Gastrocnemius medialis (tissue), 4 donors: Measurements from ENCODE around the gene CPNE2. TPM values are rescaled to one million over a fixed set of nuclear protein-coding genes. Genes with fewer than 3 reads are reported as not detected.
"Not testable (repeated sequence)": the region's sequence is repeated elsewhere in the genome, so short reads cannot be mapped to it uniquely, and the experiment has no call there.

Experiments used
- ATAC-seq, 2 donors: fragments of 150-250 bp; one replicate each; pipeline ENCODE4 v1.9.1; 2016
- DNase-seq, 2 donors: peaks; one replicate each; pipeline ENCODE4 v3.0.0-alpha.2; 2019
- H3K27ac ChIP-seq, 4 donors: fragments of 200-600 bp; sonication (generic); 1 replicate in 1 of 4; 2 replicates in 3 of 4; pipeline ENCODE4 v1.5.1; 2016 to 2018; ENCODE audit warnings: mild to moderate bottlenecking in 2 of 4, moderate library complexity in 1 of 4
- H3K27me3 ChIP-seq, 3 donors: fragments of 200-600 bp; sonication (generic) in 2 of 3; 1 replicate in 1 of 3; 2 replicates in 2 of 3; pipeline versions ENCODE4 v1.5.1 to v1.6.0; 2016 to 2019; ENCODE audit warnings: mild to moderate bottlenecking in 1 of 3, moderate library complexity in 1 of 3
- H3K36me3 ChIP-seq, 2 donors: fragments of 200-600 bp; sonication (generic) in 1 of 2; one replicate each; pipeline ENCODE4 v1.5.1; 2017 to 2018
- H3K4me1 ChIP-seq, 2 donors: fragments of 200-600 bp; sonication (generic) in 1 of 2; one replicate each; pipeline ENCODE4 v1.5.1; 2016 to 2017; ENCODE audit warnings: mild to moderate bottlenecking in 2 of 2
- H3K4me3 ChIP-seq, 4 donors: fragments of 200-600 bp; sonication (generic) in 3 of 4; 1 replicate in 1 of 4; 2 replicates in 3 of 4; pipeline ENCODE4 v1.5.1; 2016 to 2019; ENCODE audit warnings: mild to moderate bottlenecking in 2 of 4
- H3K9me3 ChIP-seq, 3 donors: fragments of 200-600 bp; sonication (generic) in 2 of 3; 1 replicate in 1 of 3; 2 replicates in 2 of 3; pipeline ENCODE4 v1.5.1; 2016 to 2019
- CTCF ChIP-seq, 5 experiments: fragments of 450-650 bp in 3 of 5; fragments of 200-600 bp in 2 of 5; sonication (generic) in 2 of 5; IDR thresholded peaks in 4 of 5; conservative IDR thresholded peaks in 1 of 5; 1 replicate in 4 of 5; 2 replicates in 1 of 5; pipeline ENCODE4 v1.5.1; 2016 to 2019; ENCODE audit warnings: antibody characterized with exemption in 5 of 5, mild to moderate bottlenecking in 3 of 5, moderate library complexity in 3 of 5
- POLR2A ChIP-seq, 2 donors: fragments of 450-650 bp; IDR thresholded peaks; one replicate each; pipeline ENCODE4 v1.6.1; 2017; ENCODE audit warnings: antibody characterized with exemption in 2 of 2, mild to moderate bottlenecking in 2 of 2, moderate library complexity in 2 of 2
- in situ Hi-C, 4 donors: fragments of 200-750 bp; cut with MboI; loops; one replicate each; pipeline versions ENCODE4 v1.15.0 to v1.8.0; 2017; ENCODE audit warnings: low sequenced_read_pairs in 4 of 4
- intact Hi-C: fragments of 100-400 bp; cut with DNase I; formaldehyde crosslinking; loops from one replicate; pipeline ENCODE4 v1.15.1; 2023; ENCODE audit warnings: low total_unique reads
- total RNA-seq, 4 donors: library from RNA; depleted of rRNA; stranded (reverse); fragments of >200 nt; gene quantifications; one replicate each; pipeline versions ENCODE4 v1.1.0 to v1.2.3, GENCODE V29; 2016

CPNE2 gene
- total RNA-seq, 4 donors from 2014 or later, result 11.7 to 20.0 (median 17.2) TPM

- ATAC-seq, result no peak
- Histone ChIP-seq H3K27ac (no peak overlapping the region), H3K4me1 (peaks cover 2 to 4% of the 10 kb centered on the region in 2 donors), H3K27me3 (no peaks in the 10 kb centered on the region), H3K36me3 (no peaks in the 10 kb centered on the region), H3K9me3 (no peaks in the 10 kb centered on the region), H3K4me3 (no peak overlapping the region)
- in situ Hi-C loops, result no loop called here
- no peak for DNase-seq
- intact Hi-C loops, result no loop called here
- TF ChIP-seq POLR2A (IDR thresholded peaks at IDR 0.05) (no peak), CTCF (IDR thresholded peaks at IDR 0.05 in 4 of 5, conservative IDR thresholded peaks at IDR 0.05 in 1 of 5) (no peak)
Observed at GRCh38 chr16:57067347-57067746, 25.0 kb upstream of the CPNE2 start.

- H3K27me3 ChIP-seq, result no peaks in the 10 kb centered on the region
- TF ChIP-seq POLR2A (IDR thresholded peaks at IDR 0.05), result no peak
- H3K27ac ChIP-seq, result no peak overlapping the region
- no peak overlapping the region for H3K4me3 ChIP-seq
- H3K36me3 ChIP-seq, result no peaks in the 10 kb centered on the region
- peaks cover 0 to 4% of the 10 kb centered on the region in 2 donors for H3K4me1 ChIP-seq
- intact Hi-C loops (no loop called here), in situ Hi-C loops (no loop called here)
- ATAC-seq (no peak), DNase-seq (no peak)
- H3K9me3 ChIP-seq, result no peaks in the 10 kb centered on the region
Observed at GRCh38 chr16:57069053-57069452, 23.3 kb upstream of the CPNE2 start.

- H3K36me3 ChIP-seq, result no peaks in the 10 kb centered on the region
- H3K27ac ChIP-seq, result no peak overlapping the region
- H3K27me3 ChIP-seq, result no peaks in the 10 kb centered on the region
- no peak for TF ChIP-seq POLR2A (IDR thresholded peaks at IDR 0.05)
- TF ChIP-seq CTCF (IDR thresholded peaks at IDR 0.05 in 4 of 5, conservative IDR thresholded peaks at IDR 0.05 in 1 of 5), result no peak
- no peak overlapping the region for H3K4me3 ChIP-seq
- in situ Hi-C loops (no loop called here), intact Hi-C loops (no loop called here)
- no peaks in the 10 kb centered on the region for H3K9me3 ChIP-seq
- ATAC-seq (no peak), DNase-seq (no peak)
- H3K4me1 ChIP-seq, result peaks cover 0 to 4% of the 10 kb centered on the region in 2 donors
Observed at GRCh38 chr16:57069635-57070370, 22.6 kb upstream of the CPNE2 start.

- H3K4me3 ChIP-seq, result no peak overlapping the region
- ATAC-seq (no peak), DNase-seq (no peak)
- H3K27ac ChIP-seq, result no peak overlapping the region
- in situ Hi-C loops, result no loop called here
- no peaks in the 10 kb centered on the region for H3K9me3 ChIP-seq
- peaks cover 0 to 4% of the 10 kb centered on the region in 2 donors for H3K4me1 ChIP-seq
- no peaks in the 10 kb centered on the region for H3K27me3 ChIP-seq
- intact Hi-C loops, result no loop called here
- TF ChIP-seq CTCF (IDR thresholded peaks at IDR 0.05 in 4 of 5, conservative IDR thresholded peaks at IDR 0.05 in 1 of 5) (no peak), POLR2A (IDR thresholded peaks at IDR 0.05) (no peak)
- H3K36me3 ChIP-seq, result no peaks in the 10 kb centered on the region
Observed at GRCh38 chr16:57070424-57070823, 22.0 kb upstream of the CPNE2 start.

GRCh38 chr16:57071081-57071732, 21.2 kb upstream of the CPNE2 start:
- H3K4me1 ChIP-seq, intact Hi-C loops, in situ Hi-C loops, H3K36me3 ChIP-seq, ATAC-seq, DNase-seq, H3K27me3 ChIP-seq, H3K9me3 ChIP-seq, H3K4me3 ChIP-seq: not testable (repeated sequence)
- peak overlapping the region in 2 of 4 donors; percentile 4 to 57 for H3K27ac ChIP-seq
